ENCODE results near the gene CATSPERD. TPM values are rescaled to one million over a fixed set of nuclear protein-coding genes. Genes with fewer than 3 reads are reported as not detected.

Gene CATSPERD
- total RNA-seq, 1 experiment from 2014 or later: not detected

GRCh38 chr19:5789351-5789761 lies 68.9 kb downstream of the CATSPERD start:
- Histone ChIP-seq H2BK15ac (ENCODE audit: low read depth, low read length) (no peak overlapping the region), H3K27ac (ENCODE audit: insufficient read length, low read depth, low read length) (no peak overlapping the region), H3K9me3 (ENCODE audit: control insufficient read depth, low read depth, low read length) (no peaks in the 10 kb centered on the region), H3K23me2 (ENCODE audit: insufficient read length, low read depth, low read length, poor library complexity, severe bottlenecking) (no peaks in the 10 kb centered on the region), H3K23ac (ENCODE audit: insufficient read length, low read depth, low read length) (no peak overlapping the region), H4K5ac (ENCODE audit: insufficient read length, low read depth, low read length) (no peak overlapping the region), H2BK120ac (ENCODE audit: low read depth, low read length, poor library complexity, severe bottlenecking) (no peak overlapping the region), H3K4me1 (ENCODE audit: insufficient read depth, low read length) (no peaks in the 10 kb centered on the region), H3K14ac (ENCODE audit: insufficient read depth, low read length) (no peak overlapping the region), H2BK20ac (ENCODE audit: low read depth, low read length, poor library complexity, severe bottlenecking) (no peak overlapping the region), H3K79me1 (ENCODE audit: insufficient read depth, low read depth, low read length, poor library complexity, severe bottlenecking) (no peaks in the 10 kb centered on the region), H4K20me1 (ENCODE audit: control insufficient read depth, insufficient read depth, insufficient read length) (no peaks in the 10 kb centered on the region), H4K8ac (replicated peaks; ENCODE audit: insufficient read length, low read depth, low read length) (no peak overlapping the region), H3K27me3 (ENCODE audit: insufficient read depth, low read length) (no peaks in the 10 kb centered on the region), H3K4me2 (ENCODE audit: insufficient read depth, insufficient read length, low read length) (no peak overlapping the region), H3K4ac (ENCODE audit: low read depth, low read length) (no peak overlapping the region), H2BK5ac (ENCODE audit: insufficient read length, low read length) (no peak overlapping the region), H3K79me2 (ENCODE audit: insufficient read depth, low read length) (no peaks in the 10 kb centered on the region), H4K91ac (ENCODE audit: insufficient read length, low read depth, low read length) (no peak overlapping the region), H2AK5ac (ENCODE audit: insufficient read length, low read length) (no peak overlapping the region), H3K18ac (ENCODE audit: insufficient read length, low read depth, low read length) (no peak overlapping the region), H2AFZ (ENCODE audit: low read length) (no peak overlapping the region), H2BK12ac (ENCODE audit: insufficient read length, low read depth, low read length) (no peak overlapping the region), H3K9ac (ENCODE audit: extremely low read depth, insufficient read length, low read length) (no peak overlapping the region), H3K56ac (ENCODE audit: insufficient read length, low read depth, low read length) (no peak overlapping the region), H3T11ph (ENCODE audit: low read length) (no peak overlapping the region)
- H3K9me3 Mint-ChIP-seq: no peaks in the 10 kb centered on the region; a peak in 2 of 5 replicates
- peak overlapping the region; percentile 53 to 100; a peak in 3 of 5 replicates for H3K4me3 Mint-ChIP-seq
- DNase-seq: no peak
- TF ChIP-seq CTCF (conservative IDR thresholded peaks at IDR 0.05): no peak
- no peak overlapping the region for H3K27ac Mint-ChIP-seq
- H3K4me1 Mint-ChIP-seq: peaks cover 0 to 8% of the 10 kb centered on the region in 2 experiments; a peak in 3 of 4 replicates
- no CpG with 5 or more reads among the region's 39 CpGs for WGBS (ENCODE audit: extremely low coverage, insufficient read length, low lambda C conversion rate)
- H3K36me3 Mint-ChIP-seq (ENCODE audit: insufficient read depth in 1 of 3, low read depth in 3 of 3): peaks cover 23 to 45% (median 39%) of the 10 kb centered on the region in 3 experiments
- H3K27me3 Mint-ChIP-seq (ENCODE audit: low read depth): no peaks in the 10 kb centered on the region; the same call in none of the 2 replicates

Measured in H9 (cell line).